HG03060 (cell line): ENCODE measurements around the gene VIT.

Experiments
- ATAC-seq: cut with Tn5 transposase; IDR thresholded peaks from one replicate; pipeline ENCODE4 v1.9.1; 2021; ENCODE audit warnings: low read depth, moderate number of reproducible peaks; ENCODE audit not compliant: unreplicated experiment

VIT gene

DNA sequence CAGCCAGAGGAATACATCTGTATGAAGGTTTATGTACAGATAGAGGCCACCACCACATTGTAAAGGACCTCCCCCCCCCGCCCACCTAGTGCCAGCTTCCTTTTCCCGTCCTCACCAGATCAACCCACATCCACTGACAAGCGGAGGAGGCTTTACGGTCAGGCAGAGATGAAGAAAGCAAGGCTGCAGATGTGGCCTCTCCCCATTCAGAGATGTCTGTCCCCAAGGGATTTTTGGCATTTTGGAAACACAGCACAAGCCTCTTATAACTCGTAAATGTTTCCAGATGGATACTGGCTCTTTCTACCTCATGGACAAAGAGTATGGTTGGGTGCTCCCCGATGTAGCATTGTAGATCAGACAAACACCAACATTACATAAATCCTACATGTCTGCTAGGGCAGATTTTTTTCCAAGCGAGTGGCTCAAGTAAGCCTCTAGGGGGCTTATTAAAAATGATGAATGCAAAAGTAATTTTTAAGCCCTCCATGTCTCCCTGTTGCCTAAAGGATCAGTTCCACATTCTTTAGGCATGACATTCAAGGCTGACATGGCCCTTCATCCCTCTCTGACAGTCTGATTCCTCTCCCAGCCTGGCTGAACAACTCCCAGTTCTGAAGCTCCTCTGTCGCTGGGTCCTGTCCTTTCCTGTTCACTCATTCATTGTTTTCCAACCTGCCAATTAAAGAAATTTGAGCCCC is 11.7 kb downstream of the VIT start:
- no peak for ATAC-seq

DNA sequence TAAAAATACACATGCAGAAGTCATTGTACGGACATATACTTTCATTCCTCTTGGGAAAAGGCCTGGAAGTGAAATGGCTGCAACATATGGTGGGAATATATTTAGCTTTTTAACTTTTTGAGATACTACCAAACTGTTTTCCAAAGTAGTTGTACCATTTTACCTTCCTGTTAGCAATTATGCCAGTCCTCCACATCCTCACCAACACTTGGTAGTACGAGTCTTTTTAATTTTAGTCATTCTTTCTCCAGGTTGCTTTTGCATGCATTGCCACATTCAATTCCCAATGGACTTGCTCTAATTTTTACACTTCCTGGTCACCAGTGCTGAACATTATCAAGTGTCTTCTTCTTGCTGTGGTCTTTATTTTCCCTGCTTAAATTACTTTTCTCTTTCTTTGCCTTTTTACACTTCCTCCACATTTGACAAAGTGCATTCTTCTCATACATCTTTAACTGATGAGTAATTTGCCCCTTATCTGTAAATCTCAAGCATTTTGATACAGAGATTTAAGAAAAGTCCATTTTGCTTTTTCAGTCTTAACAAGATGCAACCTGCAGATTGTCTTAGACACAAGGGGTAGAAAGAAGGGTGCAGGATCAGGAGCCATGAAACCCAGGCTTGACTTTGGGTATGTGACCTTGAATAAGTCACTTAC is 14.5 kb downstream of the VIT start:
- ATAC-seq, result no peak

DNA sequence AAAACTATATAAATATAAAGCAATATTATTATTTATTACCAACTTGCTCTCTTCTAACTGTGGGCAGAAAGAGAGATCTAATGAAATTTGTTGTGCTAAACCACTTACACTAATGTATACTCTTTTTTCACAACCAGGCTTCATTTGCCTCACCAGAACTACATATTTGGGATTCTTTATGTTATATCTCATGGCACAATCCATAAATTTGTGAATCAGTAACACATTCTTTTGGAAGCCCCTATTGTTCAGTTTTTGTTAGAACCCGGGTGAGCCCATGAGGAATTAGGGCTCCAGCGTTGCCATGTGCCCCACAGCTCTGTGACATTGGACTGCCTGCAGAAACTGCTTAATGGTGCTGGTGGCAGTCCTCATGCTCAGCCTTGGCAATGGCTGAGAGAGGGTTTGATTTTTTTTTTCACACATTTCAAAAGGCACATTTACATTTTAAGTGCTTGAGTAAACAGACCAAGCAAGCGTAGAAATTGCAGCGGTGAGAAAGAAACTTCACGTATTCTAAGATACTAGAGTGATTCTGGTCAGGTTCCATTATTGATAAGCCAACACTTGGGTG is 15.3 kb downstream of the VIT start:
- no peak for ATAC-seq

DNA sequence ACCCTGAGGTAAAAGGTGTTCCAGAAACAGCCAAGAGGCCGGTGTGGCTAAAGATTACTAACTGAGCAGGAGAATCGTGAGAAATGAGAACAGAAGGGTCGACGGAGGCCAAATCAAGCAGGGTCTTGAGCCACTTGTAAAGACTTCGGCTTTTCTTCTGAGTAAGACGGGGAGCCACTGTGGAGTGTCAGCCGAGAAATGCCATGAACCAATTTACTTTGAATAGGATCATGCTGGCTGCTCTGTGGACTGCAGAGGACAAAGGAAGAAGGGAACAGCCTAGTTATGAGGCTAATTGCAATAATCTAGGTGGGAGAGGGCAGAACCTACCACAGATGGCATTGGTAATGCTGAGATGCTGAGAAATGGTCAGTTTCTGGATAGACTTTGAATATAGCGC is 16.8 kb downstream of the VIT start:
- ATAC-seq, result no peak

DNA sequence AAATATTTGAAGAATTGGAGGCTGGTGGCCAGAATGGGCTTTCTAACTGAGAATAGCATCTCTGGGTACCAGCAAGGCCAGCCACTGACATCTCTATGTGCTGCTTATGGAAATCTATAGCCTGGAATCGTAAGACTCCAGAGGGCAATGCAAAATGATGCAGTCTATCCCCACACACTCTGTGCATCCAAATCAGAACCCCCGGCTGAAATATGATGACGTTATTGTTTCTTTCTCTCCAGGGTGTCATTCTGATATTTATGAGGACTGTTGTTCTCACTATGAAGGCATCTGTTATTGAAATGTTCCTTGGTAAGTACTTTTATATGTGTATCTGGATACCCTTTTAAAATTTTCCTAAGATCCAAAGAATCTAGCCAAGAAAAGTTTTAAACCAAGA is 19.6 kb downstream of the VIT start:
- no peak for ATAC-seq

DNA sequence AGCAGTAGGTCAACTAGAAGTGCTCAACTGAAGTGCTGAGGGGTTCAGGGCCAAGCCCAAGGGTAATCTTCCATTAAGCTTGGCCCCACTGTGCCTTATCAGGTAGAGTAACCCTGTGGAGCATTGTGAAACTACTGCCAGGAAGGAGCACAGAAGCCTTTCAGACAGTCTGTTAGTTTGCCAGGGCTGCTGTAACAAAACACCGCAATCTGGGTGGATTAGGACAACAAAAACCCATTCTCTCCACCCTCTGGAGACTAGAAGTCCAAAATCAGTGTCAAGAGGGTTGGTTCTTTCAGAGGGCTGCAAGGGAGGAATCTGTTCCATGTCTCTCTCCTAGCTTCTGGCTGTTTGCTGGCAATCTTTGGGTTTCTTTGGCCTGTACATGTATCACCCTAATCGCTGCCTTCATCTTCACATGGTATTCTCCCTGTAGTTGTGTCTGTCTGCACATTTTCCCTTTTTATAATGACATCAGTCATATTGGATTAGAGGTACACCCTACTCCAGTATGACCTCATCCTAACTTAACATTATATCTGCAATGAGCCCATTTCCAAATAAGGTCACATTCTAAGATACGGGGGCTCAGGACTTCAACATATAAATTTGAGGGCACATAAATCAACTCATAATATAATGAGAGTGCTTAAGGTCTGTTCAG is 21.2 kb downstream of the VIT start:
- ATAC-seq, result no peak

DNA sequence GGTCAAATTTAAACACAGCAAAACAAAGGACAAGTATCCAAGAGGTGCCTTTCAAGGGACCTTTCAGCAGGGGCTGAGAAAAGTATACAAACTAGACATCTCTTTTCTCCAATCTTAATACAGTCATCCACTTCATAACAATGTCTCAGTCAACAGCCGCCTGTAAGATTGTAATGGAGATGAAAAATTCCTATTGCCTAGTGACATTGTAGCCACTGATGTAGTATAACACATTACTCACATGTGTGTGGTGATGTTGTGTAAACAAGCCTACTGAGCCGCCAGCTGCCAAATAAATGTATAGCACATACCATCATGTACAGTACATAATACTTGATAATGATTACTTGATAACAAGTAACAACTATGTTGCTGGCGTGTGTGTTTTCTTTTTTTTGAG is 31.0 kb downstream of the VIT start:
- ATAC-seq, result no peak

DNA sequence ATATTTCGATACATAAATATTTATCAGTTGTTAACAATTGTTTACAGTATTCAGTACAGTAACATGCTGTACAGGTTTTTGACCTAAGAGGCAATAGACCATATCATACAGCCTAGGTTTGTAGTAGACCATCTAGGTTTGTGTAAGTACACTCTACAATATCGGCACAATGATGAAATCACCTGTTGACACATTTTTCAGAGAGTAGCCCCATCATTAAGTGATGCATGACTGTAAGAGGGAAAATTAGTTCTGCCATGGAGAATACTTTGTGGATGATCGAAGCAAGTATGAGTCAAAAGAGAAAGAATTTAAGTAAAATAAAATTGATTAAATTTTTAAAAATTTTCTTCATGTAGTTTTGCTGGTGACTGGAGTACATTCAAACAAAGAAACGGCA is 32.6 kb downstream of the VIT start:
- no peak for ATAC-seq

DNA sequence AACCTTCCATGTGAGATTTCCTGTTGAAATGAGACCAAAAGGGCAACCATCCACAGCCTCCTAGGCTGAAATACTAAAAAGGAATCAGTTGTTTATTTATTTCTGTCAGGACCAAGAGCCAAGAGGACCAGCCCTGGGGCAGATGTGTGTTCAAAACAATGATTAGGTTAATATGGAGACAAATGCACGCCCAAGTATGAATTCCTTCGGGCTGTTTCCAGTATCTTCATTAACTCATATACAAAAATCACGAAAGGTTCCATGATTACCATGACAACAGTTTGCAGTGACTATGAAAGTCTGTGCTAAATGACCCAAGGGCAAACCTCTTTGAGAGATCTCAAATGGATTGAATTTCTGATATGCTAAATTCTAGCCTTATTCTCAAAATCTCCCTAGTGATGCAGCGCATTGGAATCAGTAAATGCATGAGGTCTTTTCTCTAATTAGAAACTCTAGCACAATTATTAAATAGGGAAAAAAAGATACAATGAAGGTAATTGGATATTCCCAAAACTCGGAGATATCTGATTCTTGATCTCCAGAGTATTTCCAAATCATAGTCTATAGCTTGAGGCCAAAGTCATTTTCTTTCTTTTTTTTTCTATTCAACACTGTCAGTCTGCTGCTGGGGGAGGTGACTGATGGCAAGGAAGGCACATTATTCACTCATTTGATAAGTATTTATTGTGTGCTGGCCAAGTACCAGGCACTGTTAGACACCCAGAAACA is 35.6 kb downstream of the VIT start:
- ATAC-seq, result no peak

DNA sequence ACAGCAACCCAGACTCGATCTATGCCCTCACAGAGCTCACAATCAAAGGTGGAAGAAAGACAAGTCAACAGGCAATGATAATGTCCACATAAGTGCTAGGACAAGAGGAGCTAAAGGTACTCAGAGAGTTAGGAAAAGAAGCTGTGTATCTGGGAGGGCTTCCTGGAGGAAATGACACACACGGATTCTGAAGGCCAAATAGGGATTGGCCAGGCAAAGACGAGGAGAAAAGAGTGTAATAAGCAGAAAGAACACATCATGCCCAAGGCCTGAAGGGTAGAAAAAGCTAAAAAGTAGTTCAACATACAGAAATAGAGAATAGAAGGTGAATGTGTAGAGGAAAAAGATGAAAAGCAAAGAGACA is 36.1 kb downstream of the VIT start:
- no peak for ATAC-seq

DNA sequence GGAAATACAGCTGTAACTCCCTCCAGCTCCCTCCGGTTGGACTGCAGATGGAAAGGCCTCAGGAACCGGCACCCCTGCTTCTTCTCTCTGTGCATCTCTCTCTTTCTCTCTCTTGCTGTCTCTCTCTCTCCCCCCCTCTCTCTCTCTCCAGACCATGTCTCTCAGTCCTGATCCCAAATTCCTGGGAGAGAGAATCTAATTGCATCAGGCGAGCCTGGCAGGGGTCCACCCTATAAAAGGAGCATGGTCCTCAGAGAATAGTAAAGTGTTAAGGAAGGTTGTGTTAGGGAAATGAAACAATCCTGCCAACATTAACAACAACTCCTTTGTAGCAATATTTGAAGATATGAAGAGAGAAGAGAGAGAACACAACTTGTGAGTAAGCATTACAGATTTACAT is 36.7 kb downstream of the VIT start:
- no peak for ATAC-seq

DNA sequence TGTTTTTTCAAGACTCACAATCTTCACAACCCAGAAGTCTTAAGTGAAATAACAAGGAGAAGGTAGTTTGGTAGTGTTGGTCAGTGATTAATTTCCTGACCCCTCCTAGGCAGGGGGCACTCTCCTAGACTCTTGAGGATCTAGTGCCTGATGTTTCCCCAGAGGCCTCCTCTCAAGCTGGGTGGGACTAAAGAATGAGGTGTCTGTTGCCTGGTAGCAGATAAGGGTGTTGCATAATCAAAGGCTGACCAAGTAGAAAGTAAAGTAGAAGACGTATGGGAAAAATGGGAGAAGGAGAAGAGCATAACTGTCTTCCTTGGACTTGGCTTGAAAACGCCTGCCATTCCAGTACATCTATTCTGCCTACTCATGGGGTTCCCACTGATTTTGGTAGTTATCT is 37.8 kb downstream of the VIT start:
- no peak for ATAC-seq

DNA sequence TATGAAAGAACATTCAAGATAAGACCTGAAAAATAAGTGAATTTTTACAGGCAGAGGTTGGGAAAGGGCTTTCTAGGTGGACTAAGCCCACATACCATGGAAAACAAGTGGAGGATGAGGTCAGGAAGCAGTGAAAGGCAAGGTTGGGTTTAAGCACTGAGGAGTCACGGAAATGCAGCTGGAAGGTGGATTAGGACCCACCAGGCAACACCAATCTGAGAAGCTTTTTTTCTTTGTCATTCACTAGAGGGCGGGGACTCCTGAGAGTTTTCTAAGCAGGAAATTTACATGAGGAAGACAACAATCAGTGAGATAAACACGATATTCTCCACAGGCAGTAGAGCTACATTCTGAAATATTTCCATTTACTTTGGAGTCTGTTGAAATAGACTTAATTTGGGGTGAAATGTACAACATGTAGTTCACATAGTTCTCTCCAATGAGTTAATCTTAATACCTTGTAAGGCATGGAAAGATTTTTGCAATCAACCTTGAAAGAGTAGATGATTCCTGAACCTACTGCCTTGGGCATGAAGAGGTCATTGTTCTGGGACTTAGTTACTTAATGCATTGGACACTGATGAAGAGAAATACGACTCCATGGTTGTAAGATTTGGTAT is 40.7 kb downstream of the VIT start:
- no peak for ATAC-seq

DNA sequence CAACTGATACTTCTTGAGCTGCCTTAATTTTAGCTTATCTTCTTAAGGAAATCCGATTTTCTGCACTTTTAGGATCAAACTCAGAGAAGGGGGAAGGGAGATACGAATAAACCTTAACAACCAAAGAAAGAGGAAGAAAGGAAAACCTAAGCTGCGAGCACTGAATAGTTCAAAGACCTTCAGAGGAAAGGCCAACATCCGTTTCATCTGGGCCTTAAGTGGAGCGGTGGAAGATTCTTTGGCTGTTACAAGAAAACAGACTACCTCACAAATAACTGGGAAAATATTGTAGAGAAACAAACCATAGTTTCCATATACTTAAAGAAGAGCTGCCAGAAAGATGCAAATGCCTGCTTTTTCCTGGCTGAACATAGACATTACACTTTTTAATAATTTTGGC is 43.6 kb downstream of the VIT start:
- no peak for ATAC-seq

DNA sequence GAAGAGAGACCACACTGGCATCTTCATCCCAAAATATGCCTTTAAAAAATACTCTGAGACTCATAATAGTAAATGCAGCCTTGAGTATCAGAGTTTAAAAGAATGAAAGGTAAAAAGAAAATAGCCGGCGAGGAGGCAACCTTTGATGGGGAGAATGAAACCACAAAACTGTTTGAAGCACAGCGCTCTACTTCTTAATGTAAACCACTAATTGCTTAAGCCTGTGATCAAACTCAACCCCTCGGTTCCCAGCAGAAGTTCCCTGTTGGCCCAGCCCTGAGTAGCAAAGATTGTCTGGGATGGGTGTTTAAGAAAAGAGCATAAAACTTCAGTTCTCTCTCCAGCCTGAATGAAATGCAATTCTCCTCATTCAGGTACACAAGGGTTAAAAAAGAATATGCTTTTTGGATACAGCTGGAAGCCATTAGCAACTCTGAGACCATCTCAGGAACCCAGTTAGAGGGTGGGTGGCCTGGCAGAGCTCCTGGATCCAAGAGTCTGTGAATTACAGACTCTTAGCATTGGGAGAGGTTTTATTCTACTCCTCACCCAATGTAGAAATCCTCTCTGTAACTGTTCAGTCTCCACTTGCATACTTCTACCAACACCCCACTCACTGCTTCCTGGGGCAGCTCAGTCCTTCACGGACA is 44.8 kb downstream of the VIT start:
- no peak for ATAC-seq

DNA sequence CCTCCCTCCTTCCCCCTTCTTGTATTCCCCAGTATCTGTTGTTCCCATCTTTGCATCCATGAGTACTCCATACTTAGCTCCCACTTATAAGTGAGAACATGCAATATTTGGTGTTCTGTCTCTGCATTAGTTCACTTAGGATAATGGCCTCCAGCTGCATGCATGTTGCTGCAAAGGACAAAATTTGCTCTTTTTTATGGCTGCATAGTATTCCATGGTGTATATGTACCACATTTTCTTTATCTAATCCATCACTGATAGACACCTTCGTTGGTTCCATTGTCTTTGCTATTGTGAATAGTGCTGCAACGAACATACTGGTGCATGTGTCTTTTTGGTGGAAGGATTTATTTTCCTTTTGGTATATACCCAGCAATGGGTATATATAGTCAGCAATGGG is 47.4 kb downstream of the VIT start:
- ATAC-seq, result no peak

DNA sequence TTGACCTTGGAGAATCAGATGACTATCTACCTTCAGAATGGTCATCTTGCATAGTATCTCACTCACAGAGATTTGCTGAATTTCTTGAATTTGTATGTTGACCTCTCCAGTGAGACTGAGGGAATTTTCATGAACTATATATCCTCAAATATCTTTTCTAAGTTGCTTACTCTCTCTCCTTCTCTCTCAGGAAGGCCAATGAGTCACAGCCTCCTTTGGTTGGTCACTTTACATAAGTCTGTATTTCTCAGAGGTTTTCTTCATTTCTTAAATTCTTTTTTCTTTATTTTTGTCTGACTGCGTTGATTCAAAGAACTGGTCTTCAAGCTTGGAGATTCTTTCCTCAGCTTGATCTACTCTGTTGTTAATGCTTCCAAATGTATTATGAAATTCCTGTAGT is 51.7 kb downstream of the VIT start:
- no peak for ATAC-seq

DNA sequence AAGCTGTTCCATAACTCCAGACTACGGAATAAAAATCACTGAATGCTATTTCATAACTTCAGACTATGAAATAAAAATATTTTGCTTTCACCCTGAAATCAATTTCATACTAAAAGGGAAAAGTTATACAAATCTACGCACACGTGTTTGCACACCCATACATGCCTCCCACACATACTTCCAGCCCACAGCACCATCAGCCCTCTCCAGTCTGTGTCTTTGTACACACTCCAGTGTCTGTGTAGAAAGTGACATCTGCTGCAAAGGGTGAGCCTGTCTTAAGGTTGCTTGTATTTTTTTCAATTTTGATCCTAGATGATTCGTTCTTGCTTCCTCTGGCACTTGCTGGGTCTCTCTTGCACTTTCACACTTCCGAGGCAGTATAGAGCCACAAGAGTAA is 53.6 kb downstream of the VIT start:
- ATAC-seq, result no peak

DNA sequence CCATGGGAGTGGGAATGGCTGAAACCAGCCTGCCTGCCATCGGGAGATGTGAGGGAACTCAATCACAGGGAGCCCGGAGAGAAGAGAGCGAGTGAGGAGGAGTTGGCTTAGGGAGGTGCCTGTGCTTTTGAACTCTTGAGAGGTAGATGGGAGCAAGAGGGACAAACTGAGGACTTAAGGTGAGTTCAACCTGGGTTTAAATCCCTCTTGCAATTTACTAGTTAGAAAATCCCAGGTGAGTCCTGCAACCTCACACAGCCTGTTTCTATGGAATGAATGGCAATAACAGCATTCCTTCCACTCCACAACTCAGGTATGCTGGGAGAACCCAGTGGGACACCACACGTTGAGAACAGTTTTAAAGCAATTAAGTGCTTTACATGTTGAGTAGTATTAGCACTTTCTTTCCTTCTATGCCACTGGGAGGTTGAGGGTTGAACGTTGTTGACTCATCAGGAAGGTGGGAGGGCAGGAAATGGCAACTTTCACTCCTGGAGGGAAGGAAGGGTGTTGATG is 57.3 kb downstream of the VIT start:
- no peak for ATAC-seq

DNA sequence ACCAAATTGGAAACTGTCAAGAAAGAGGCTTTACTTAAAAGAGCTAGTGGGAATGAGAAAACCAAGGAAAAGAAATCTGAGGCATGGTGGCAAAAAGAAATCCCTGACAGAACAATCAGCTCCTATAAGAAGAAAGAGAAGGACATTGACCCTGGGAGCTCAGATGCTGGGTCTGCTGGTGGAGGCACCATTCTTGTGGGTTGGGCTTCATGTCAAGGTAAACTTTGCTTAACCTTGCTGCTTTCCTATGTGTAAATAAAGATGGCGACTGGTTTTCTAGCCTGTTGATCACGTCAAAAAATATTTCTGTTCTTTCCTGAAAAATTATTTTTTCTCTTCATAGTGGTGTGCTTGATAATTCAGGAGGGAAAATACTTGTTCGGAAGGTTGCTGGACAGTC is 58.1 kb downstream of the VIT start:
- ATAC-seq, result no peak
